ENCODE measurements around the gene ACOXL.

The ACOXL gene

GRCh38 chr2:110897966-110898365 lies 165.6 kb downstream of the ACOXL start:
- TF ChIP-seq, protein P1, sequence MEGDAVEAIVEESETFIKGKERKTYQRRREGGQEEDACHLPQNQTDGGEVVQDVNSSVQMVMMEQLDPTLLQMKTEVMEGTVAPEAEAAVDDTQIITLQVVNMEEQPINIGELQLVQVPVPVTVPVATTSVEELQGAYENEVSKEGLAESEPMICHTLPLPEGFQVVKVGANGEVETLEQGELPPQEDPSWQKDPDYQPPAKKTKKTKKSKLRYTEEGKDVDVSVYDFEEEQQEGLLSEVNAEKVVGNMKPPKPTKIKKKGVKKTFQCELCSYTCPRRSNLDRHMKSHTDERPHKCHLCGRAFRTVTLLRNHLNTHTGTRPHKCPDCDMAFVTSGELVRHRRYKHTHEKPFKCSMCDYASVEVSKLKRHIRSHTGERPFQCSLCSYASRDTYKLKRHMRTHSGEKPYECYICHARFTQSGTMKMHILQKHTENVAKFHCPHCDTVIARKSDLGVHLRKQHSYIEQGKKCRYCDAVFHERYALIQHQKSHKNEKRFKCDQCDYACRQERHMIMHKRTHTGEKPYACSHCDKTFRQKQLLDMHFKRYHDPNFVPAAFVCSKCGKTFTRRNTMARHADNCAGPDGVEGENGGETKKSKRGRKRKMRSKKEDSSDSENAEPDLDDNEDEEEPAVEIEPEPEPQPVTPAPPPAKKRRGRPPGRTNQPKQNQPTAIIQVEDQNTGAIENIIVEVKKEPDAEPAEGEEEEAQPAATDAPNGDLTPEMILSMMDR (IDR thresholded peaks at IDR 0.05; ENCODE audit: borderline replicate concordance, insufficient read depth, low read depth, low read length), result no peak
- no peak overlapping the region for H3K4me3 ChIP-seq (ENCODE audit: low read depth, low read length)

GRCh38 chr2:110900191-110900590 lies 167.8 kb downstream of the ACOXL start:
- TF ChIP-seq, protein P1 (IDR thresholded peaks at IDR 0.05; ENCODE audit: borderline replicate concordance, insufficient read depth, low read depth, low read length), result no peak

GRCh38 chr2:110903548-110903947 lies 171.2 kb downstream of the ACOXL start:
- TF ChIP-seq, protein P1 (IDR thresholded peaks at IDR 0.05; ENCODE audit: borderline replicate concordance, insufficient read depth, low read depth, low read length), result no peak

More at GRCh38 chr2:110900191-110900590, 167.8 kb downstream of the ACOXL start:
- H3K4me3 ChIP-seq (ENCODE audit: low read depth, low read length), result no peak overlapping the region

GRCh38 chr2:110904116-110904778 lies 171.9 kb downstream of the ACOXL start:
- H3K4me3 ChIP-seq (ENCODE audit: low read depth, low read length), result no peak overlapping the region
- TF ChIP-seq, protein P1 (IDR thresholded peaks at IDR 0.05; ENCODE audit: borderline replicate concordance, insufficient read depth, low read depth, low read length), result no peak

More at GRCh38 chr2:110903548-110903947, 171.2 kb downstream of the ACOXL start:
- no peak overlapping the region for H3K4me3 ChIP-seq (ENCODE audit: low read depth, low read length)

DNA sequence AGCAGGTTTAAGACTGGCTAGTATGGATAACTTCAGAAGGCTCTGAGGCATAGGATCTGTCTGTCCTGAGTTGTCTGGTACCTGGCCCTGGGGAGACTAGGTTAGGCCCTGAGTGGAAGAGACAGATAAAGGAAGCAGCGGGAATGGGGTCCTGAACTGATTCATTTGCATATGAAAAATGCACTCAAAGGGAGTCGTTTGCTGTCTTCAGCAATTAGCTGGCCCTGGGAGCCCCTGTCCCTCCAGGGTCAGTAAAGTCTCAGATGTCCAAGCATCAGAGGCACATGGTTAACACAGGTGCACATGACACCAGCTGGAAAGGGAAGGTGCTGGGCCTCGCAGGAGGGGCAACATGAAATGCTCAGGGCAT lies 172.4 kb downstream of the ACOXL start:
- TF ChIP-seq, protein P1 (IDR thresholded peaks at IDR 0.05; ENCODE audit: borderline replicate concordance, insufficient read depth, low read depth, low read length), result no peak
- no peak overlapping the region for H3K4me3 ChIP-seq (ENCODE audit: low read depth, low read length)

DNA sequence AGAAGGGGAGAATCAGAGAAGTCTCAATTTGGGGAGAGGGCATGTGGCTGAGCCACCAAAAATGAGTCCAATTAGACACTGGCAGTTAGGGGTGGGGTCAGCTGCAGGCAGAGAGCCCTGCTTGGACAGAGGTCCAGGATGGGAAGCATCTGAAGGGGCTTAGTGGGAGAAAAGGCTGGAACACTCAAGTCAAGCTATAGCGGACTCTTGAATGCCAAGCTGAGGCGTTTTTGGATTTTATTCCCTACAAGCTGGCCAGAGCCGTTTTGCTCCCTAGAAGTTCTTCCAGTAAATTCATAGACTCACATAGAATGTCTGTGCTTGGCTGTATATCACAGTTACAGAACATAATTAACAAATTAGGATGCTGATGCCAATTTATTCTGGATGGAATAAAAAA lies 172.8 kb downstream of the ACOXL start:
- TF ChIP-seq, protein P1 (IDR thresholded peaks at IDR 0.05; ENCODE audit: borderline replicate concordance, insufficient read depth, low read depth, low read length), result no peak
- H3K4me3 ChIP-seq (ENCODE audit: low read depth, low read length), result no peak overlapping the region

DNA sequence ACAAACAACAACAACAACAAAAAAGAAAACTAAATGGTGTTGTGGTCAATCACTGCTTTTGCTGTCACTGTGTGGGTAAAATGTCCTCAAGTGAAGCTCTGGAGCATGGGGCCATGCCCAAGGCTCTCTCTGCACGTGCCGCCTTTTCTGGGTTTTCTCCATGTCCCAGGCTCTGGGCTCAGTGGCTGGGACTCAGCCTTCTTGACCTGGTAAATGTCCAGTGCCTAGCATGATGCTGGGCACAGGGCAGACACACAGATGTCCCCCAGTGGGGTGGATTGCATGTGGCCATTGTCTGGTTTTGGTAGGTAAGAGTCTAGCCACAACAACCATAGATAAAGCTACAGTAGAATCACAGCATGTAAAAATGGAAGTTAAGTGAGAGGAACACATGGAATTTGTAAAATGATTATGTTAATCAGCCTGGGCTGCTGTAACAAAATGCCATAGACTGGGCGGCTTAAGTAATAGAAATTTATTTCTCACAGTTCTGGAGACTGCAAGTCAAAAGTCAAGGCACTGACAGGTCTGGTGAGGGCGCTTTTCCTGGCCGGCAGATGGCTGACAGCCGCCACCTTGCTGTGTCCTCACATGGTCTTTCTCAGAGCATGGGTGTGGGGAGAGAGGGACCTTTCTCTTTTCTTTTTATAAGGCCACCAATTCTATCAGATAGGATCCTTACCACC lies 174.4 kb downstream of the ACOXL start:
- no peak overlapping the region for H3K4me3 ChIP-seq (ENCODE audit: low read depth, low read length)
- TF ChIP-seq, protein P1 (IDR thresholded peaks at IDR 0.05; ENCODE audit: borderline replicate concordance, insufficient read depth, low read depth, low read length), result no peak
